ENCODE results near the gene PPP1R12A. TPM values are rescaled to one million over a fixed set of nuclear protein-coding genes. Genes with fewer than 3 reads are reported as not detected.

The PPP1R12A gene
- total RNA-seq, 2 experiments from 2014 or later = 44.5 to 65.1 TPM

- BruUV-seq (replicated peaks) = no TSS peak
- Histone ChIP-seq H3K9me3 (ENCODE audit: low read length) (no peaks in the 10 kb centered on the region), H4K20me1 (ENCODE audit: insufficient read depth, low read length) (peaks cover 35% of the 10 kb centered on the region), H2AFZ (ENCODE audit: low read length) (no peak overlapping the region), H3K36me3 (ENCODE audit: insufficient read depth, low read length) (peaks cover 3% of the 10 kb centered on the region; the same call in 1 of the 2 replicates), H3K9me2 (ENCODE audit: insufficient read depth, low read length) (no peaks in the 10 kb centered on the region), H3K4me3 (ENCODE audit: low read depth, low read length, poor library complexity, severe bottlenecking) (no peak overlapping the region), H3K27ac (ENCODE audit: low read depth, low read length, poor library complexity, severe bottlenecking) (no peak overlapping the region), H3K79me2 (ENCODE audit: insufficient read depth, low read depth, low read length) (peaks cover 100% of the 10 kb centered on the region), H3K4me1 (ENCODE audit: insufficient read depth, low read length, poor library complexity, severe bottlenecking) (no peaks in the 10 kb centered on the region), H3K4me2 (ENCODE audit: low read length) (no peak overlapping the region)
- TF ChIP-seq EZH2phosphoT487 (IDR thresholded peaks at IDR 0.05; ENCODE audit: borderline replicate concordance, low read depth, low read length) (no peak), CTCF (conservative IDR thresholded peaks at IDR 0.05; ENCODE audit: low read length) (no peak)
- POLR2A ChIA-PET = interaction anchor here (0.7 to 2.7 kb wide), 5 partner anchors 9 to 17 kb away, joined by 3 to 13 read pairs (median 3); no protein-coding TSS in a partner anchor
- DNase-seq (ENCODE audit: low spot score) = no peak
- CTCF ChIA-PET (ENCODE audit: unreplicated experiment) = no interaction called here
- intact Hi-C loops (cut with micrococcal nuclease; ENCODE audit: unreplicated experiment) = no loop called here
These were observed 22.8 kb downstream of the PPP1R12A start for GRCh38 chr12:79911889-79912656.

GRCh38 chr12:79908366-79908765 is 26.5 kb downstream of the PPP1R12A start:
- Histone ChIP-seq H4K20me1 (ENCODE audit: insufficient read depth, low read length) (peaks cover 28% of the 10 kb centered on the region), H3K27ac (ENCODE audit: low read depth, low read length, poor library complexity, severe bottlenecking) (no peak overlapping the region), H3K4me2 (ENCODE audit: low read length) (no peak overlapping the region), H2AFZ (ENCODE audit: low read length) (no peak overlapping the region), H3K9me3 (ENCODE audit: low read length) (no peaks in the 10 kb centered on the region), H3K4me3 (ENCODE audit: low read depth, low read length, poor library complexity, severe bottlenecking) (no peak overlapping the region), H3K9me2 (ENCODE audit: insufficient read depth, low read length) (no peaks in the 10 kb centered on the region), H3K79me2 (ENCODE audit: insufficient read depth, low read depth, low read length) (peaks cover 99% of the 10 kb centered on the region), H3K36me3 (ENCODE audit: insufficient read depth, low read length) (no peaks in the 10 kb centered on the region), H3K4me1 (ENCODE audit: insufficient read depth, low read length, poor library complexity, severe bottlenecking) (no peaks in the 10 kb centered on the region)
- CTCF ChIA-PET (ENCODE audit: unreplicated experiment) = no interaction called here
- DNase-seq (ENCODE audit: low spot score) = no peak
- POLR2A ChIA-PET = interaction anchor here (0.6 to 1.2 kb wide), 6 partner anchors 11 to 1435 kb away, joined by 3 to 7 read pairs (median 3); no protein-coding TSS in a partner anchor
- no TSS peak for BruUV-seq (replicated peaks)
- intact Hi-C loops (cut with micrococcal nuclease; ENCODE audit: unreplicated experiment) = no loop called here
- TF ChIP-seq EZH2phosphoT487 (IDR thresholded peaks at IDR 0.05; ENCODE audit: borderline replicate concordance, low read depth, low read length) (no peak), CTCF (conservative IDR thresholded peaks at IDR 0.05; ENCODE audit: low read length) (no peak)

GRCh38 chr12:79901506-79901905 is 33.4 kb downstream of the PPP1R12A start:
- Histone ChIP-seq H3K4me2 (ENCODE audit: low read length) (no peak overlapping the region), H2AFZ (ENCODE audit: low read length) (no peak overlapping the region), H3K4me3 (ENCODE audit: low read depth, low read length, poor library complexity, severe bottlenecking) (no peak overlapping the region), H3K9me2 (ENCODE audit: insufficient read depth, low read length) (no peaks in the 10 kb centered on the region), H3K36me3 (ENCODE audit: insufficient read depth, low read length) (0 out of 2 replicates have a peak, but pooled peaks cover 8% of the 10 kb centered on the region), H3K27ac (ENCODE audit: low read depth, low read length, poor library complexity, severe bottlenecking) (no peak overlapping the region), H3K9me3 (ENCODE audit: low read length) (no peaks in the 10 kb centered on the region), H4K20me1 (ENCODE audit: insufficient read depth, low read length) (peaks cover 23% of the 10 kb centered on the region; the same call in 1 of the 2 replicates), H3K79me2 (ENCODE audit: insufficient read depth, low read depth, low read length) (peaks cover 84% of the 10 kb centered on the region), H3K4me1 (ENCODE audit: insufficient read depth, low read length, poor library complexity, severe bottlenecking) (no peaks in the 10 kb centered on the region)
- intact Hi-C loops (cut with micrococcal nuclease; ENCODE audit: unreplicated experiment) = no loop called here
- ChIA-PET CTCF (ENCODE audit: unreplicated experiment) (no interaction called here), POLR2A (interaction anchor here (0.6 to 1.4 kb wide), 5 partner anchors 24 to 1633 kb away, joined by 3 to 5 read pairs (median 4); no protein-coding TSS in a partner anchor)
- no peak for DNase-seq (ENCODE audit: low spot score)
- BruUV-seq (replicated peaks) = no TSS peak
- TF ChIP-seq EZH2phosphoT487 (IDR thresholded peaks at IDR 0.05; ENCODE audit: borderline replicate concordance, low read depth, low read length) (no peak), CTCF (conservative IDR thresholded peaks at IDR 0.05; ENCODE audit: low read length) (no peak)
